HG02884 (cell line): ENCODE measurements around the gene ZNF761.
"Not testable (repeated sequence)": the region's sequence is repeated elsewhere in the genome, so short reads cannot be mapped to it uniquely, and the experiment has no call there.

Experiments
- ATAC-seq: cut with Tn5 transposase; IDR thresholded peaks from one replicate; pipeline ENCODE4 v1.9.1; 2021; ENCODE audit warnings: mild to moderate bottlenecking, moderate library complexity; ENCODE audit not compliant: unreplicated experiment

ZNF761 gene

GRCh38 chr19:53455828-53456227, 24.0 kb downstream of the ZNF761 start:
- ATAC-seq = no peak

DNA sequence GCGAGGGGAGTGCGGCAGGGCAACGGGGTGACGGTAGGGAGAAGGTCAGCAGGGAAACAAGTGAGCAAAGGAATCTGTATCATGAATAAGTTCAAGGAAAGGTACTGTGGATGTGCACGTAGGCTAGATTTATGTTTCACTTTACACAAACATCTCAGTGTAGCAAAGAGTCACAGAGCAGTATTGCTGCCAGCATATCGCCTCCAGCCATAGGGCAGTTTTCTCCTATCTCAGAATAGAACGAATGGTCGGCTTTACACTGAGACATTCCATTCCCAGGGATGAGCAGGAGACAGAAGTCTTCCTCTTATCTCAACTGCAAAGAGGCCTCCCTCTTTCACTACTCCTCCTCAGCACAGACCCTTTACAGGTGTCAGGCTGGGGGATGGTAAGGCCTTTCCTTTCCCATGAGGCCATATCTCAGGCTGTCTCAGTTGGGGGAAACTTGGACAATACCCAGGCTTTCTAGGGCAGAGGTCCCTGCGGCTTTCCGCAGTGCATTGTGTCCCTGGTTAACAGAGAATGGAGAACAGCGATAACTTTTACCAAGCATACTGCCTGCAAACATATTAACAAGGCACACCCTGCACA, 28.4 kb downstream of the ZNF761 start:
- not testable (repeated sequence) for ATAC-seq

DNA sequence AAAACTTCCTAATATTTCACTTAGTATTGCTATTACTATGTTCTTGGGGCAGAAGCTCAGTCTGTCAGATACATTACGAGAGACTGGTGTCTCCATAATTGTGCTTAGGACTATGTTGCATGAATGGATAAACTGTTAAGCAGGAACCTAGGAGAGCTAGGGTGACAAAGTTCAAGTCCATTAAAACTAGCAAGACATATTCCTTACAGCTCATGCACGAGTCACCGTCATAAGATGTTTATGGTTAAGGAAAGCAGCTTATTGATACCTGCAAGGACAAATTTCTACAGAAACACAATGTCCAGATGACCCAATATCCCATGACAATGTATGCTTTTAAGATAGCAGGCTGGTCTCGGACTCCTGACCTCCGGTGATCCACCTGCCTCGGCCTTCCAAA, 30.1 kb downstream of the ZNF761 start:
- ATAC-seq = no peak

- ATAC-seq = no peak
These were observed 31.1 kb downstream of the ZNF761 start for GRCh38 chr19:53462861-53463260.

DNA sequence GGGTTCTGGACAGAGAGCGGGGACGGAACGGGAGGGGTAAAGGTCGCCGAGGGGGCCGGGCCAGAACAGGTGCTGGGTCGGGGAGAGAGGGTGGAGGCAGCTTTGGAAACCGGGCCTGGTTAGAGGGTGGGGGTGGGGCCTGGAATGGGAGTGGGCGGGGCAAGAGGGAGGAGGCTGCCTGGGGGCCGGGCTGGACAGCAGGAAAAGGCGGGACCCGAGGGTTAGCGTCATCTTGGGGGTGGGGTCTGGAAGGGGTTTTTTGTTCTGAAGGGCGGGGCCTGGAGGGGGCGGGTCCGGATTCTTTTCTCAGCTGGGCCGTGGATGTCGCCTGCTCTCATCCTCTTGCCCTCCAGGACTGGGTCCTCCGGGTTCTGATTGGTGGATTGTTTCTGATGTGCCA, 31.5 kb downstream of the ZNF761 start:
- ATAC-seq = no peak

DNA sequence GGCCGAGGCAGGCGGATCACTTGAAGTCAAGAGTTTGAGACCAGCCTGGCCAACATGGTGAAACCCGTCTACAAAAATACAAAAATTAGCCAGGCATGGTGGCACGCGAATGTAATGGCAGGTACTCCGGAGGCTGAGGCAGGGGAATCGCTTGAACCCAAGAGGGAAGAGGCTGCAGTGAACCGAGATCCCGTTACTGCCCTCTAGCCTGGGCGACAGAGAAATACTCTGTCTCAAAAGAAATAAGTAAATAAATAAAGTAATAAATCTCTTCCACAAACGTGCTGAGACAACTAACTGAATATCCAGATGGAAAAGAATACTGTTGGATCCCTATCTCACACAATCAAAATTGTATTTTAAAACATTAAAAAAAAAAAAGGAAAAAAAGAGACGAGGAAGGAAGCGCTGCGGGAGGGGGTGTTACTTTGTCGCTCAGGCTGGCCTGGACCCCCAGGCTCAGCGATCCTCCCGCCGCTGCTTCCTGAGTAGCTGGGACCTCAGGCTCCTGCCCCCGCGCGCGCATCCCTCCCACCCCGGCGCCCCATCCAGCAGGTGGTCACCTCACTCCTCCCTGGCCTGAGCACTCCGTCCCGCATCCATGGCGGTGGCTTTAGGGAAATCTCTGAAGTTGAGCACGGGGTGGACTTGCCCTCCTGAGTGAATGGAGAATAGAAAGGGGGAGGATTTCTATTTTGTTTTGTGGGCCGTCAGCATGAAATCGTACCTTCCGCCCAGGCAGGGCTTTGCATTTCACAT, 35.1 kb downstream of the ZNF761 start:
- ATAC-seq = no peak

DNA sequence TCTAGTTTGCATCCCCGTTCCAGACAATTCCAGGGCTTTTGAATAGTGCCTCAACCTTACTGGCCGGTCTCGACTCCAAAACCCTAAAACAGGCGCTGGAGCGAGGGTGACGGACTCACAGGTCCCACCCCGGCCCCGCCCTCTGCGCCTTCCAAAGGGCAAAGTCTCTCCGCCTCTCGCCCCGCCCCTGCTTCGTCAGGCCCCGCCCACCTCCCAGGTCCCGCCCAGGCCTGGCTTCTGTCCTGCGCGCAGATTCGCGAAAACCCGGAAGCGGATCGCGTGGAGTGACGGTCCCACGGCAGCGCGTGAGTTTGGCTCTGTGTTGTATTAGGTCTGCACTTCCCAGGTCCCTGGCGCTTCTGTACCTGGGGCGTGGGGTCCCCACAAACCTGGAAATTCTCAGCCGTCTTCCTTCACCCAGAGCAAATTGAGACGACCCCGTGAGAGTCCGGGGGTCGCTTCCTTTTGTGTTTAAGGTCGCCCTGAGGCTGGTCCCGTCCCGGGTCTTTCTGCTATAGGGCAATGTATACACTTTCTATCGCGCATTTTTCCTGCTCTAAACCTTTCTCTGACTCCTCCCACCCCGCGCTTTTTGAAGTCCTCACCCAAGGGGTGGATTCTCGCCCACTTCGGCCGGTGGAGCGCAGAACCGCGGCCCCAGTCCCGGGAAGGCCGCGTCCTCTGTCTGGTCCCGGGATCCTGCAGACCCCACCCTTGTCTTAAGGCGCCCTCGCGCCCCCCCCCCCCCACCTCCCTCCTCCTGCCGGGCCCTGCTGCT, 35.9 kb downstream of the ZNF761 start, which contains the start of gene ZNF813:
Gene ZNF813, plus strand, starts transcription at position 249 of the 778 bp plus-strand sequence. CDS start 16,090 bp downstream, outside the sequence.
- ATAC-seq = peak; percentile 75

DNA sequence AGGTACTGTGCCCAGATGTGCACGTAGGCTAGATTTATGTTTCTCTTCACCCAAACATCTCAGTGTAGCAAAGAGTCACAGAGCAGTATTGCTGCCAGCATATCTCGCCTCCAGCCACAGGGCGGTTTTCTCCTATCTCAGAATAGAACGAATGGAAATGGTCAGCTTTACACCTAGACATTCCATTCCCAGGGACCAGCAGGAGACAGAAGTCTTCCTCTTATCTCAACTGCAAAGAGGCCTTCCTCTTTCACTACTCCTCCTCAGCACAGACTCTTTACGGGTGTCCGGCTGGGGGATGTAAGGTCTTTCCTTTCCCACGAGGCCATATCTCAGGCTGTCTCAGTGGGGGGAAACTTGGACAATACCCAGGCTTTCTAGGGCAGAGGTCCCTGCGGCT, 36.8 kb downstream of the ZNF761 start:
- ATAC-seq = not testable (repeated sequence)

GRCh38 chr19:53471916-53472315, 40.1 kb downstream of the ZNF761 start:
- ATAC-seq = no peak

- ATAC-seq = not testable (repeated sequence)
These were observed 43.0 kb downstream of the ZNF761 start for GRCh38 chr19:53474832-53475231.

DNA sequence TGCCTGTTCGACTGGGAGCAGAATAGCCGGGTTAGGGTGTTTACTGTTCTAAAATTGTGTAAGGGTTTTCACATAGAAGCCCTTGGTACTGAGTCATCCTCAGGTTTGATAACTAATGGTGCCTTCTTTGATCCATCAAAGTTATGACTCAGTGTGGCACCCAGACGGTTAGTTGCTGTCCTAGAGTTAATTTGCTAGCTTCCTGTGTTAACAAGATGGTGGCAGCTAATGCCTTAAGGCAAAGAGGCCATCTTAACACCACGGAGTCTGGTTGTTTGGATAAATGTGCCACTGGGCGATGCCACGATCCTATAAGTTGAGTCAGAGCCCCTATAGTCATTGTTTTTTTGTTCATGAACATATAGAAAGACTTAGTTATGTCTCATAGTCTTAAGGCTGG, 43.7 kb downstream of the ZNF761 start:
- not testable (repeated sequence) for ATAC-seq

DNA sequence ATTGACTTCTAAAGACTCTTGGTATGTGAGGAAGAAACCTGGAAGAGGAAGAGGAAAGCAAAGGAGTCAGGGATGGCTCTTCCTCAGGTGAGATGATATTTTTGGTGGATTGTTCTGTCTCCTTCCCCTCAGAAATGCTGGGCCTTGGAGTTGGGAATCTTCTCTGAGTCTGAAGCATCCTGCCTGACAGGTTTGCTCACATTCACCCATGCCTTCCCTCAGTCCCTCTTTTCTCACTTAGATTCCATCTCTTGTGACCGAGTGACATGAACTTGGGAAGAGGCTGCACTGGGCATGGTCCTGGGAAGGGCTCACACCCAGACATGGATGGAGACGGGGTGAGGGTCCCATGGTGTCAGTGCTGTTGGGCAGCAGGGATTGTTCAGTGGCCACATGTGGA, 52.0 kb downstream of the ZNF761 start:
- not testable (repeated sequence) for ATAC-seq

GRCh38 chr19:53485046-53486004, 53.5 kb downstream of the ZNF761 start:
- ATAC-seq = no peak

GRCh38 chr19:53492153-53492552, 60.4 kb downstream of the ZNF761 start:
- ATAC-seq = no peak

DNA sequence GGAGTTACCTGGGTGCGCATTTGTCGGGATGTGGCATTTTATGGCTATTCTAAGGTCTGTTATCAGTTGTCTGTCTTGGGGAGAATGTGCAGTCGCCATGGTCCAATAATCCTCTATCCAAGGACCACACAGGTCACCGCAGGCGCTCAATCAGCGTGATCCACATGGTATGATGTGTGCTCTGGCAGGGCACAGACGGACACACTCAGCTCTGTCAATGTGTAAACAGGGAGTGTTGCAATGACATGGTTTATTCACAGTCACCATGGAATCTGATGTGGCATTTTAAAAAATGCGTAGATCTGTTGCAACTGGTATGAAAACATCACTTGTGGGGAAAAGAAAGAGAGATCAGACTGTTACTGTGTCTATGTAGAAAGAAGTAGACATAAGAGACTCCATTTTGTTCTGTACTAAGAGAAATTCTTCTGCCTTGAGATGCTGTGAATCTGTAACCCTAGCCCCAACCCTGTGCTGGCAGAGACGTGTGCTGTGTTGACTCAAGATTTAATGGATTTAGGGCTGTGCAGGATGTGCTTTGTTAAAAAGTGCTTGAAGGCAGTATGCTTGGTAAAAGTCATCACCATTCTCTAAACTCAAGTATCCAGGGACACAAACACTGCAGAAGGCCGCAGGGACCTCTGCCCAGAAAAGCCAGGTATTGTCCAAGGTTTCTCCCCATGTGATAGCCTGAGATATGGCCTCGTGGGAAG, 65.7 kb downstream of the ZNF761 start:
- not testable (repeated sequence) for ATAC-seq

DNA sequence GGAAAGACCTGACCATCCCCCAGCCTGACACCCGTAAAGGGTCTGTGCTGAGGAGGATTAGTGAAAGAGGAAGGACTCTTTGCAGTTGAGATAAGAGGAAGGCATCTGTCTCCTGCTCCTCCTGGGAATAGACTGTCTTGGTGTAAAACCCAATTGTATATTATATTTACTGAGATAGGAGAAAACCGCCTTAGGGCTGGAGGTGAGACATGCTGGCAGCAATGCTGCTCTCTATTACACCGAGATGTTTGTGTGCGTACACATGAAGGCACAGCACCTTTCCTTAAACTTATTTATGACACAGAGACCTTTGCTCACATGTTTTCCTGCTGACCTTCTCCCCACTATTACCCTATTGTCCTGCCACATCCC, 66.2 kb downstream of the ZNF761 start:
- ATAC-seq = not testable (repeated sequence)

GRCh38 chr19:53503151-53503550, 71.4 kb downstream of the ZNF761 start:
- not testable (repeated sequence) for ATAC-seq

DNA sequence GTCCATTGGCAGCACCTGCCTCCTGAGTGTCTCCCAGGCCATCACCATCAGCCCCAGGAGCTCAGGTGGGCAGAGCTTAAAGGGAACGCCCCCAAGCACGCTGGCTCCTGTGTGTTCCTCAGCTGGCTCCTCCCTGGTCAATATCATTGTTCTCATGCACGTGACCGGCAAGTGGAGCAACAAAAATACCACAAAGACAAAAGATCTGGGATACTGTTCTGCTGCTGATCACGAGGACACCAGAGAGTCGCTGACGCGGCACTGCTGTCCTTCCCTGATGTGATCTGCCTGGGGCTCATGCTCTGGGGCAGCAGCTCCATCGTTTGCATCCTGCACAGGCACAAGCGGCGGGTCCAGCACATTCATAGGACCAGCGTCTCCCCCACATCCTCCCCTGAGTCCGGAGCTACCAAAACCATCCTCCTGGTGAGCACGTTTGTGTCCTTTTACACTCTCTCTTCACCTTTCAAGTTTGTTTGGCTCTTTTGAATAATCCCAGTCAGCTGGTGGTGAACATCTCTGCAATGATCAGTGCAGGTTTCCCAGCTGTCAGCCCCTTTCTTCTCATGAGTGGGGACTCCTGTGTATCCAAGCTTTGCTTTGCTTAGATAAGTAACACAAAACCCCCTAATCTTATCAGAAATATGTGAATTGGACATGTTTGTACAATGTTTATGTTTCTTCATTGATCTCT, 72.0 kb downstream of the ZNF761 start:
- ATAC-seq = not testable (repeated sequence)

GRCh38 chr19:53504365-53504703, 72.5 kb downstream of the ZNF761 start:
- ATAC-seq = not testable (repeated sequence)
